ENCODE measurements around the gene GNPTAB. TPM values are rescaled to one million over a fixed set of nuclear protein-coding genes. Genes with fewer than 3 reads are reported as not detected.

The GNPTAB gene
- total RNA-seq, 1 experiment from 2014 or later, result 25.4 TPM

DNA sequence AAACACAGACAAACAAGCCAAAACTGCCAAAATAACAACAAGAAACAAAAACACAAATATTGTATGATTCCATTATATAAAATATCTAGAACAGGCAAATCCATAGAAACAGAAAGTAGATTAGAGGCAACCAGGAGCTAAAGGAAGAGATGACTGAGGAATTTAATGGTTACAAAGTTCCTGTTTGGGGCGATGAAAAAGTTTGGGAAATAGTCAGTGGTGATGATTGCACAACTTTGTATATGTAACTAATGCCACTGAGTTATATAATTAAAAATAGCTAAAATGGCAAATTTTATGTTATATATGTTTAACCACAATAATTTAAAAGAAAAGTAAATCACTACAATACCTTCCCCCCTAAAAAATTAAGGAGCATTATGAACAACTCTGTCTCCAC is 24.5 kb downstream of the GNPTAB start:
- Mint-ChIP-seq H3K9me3 (no peaks in the 10 kb centered on the region), H3K4me3 (no peak overlapping the region), H3K27me3 (ENCODE audit: low read depth) (no peaks in the 10 kb centered on the region), H3K4me1 (peaks cover 15% of the 10 kb centered on the region), H3K36me3 (no peaks in the 10 kb centered on the region), H3K27ac (no peak overlapping the region)
- TF ChIP-seq, protein P1, sequence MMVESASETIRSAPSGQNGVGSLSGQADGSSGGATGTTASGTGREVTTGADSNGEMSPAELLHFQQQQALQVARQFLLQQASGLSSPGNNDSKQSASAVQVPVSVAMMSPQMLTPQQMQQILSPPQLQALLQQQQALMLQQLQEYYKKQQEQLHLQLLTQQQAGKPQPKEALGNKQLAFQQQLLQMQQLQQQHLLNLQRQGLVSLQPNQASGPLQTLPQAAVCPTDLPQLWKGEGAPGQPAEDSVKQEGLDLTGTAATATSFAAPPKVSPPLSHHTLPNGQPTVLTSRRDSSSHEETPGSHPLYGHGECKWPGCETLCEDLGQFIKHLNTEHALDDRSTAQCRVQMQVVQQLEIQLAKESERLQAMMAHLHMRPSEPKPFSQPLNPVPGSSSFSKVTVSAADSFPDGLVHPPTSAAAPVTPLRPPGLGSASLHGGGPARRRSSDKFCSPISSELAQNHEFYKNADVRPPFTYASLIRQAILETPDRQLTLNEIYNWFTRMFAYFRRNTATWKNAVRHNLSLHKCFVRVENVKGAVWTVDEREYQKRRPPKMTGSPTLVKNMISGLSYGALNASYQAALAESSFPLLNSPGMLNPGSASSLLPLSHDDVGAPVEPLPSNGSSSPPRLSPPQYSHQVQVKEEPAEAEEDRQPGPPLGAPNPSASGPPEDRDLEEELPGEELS (CRISPR knock-in tag; IDR thresholded peaks at IDR 0.05), result no peak
- TF ChIP-seq ZNF219 (CRISPR knock-in tag; IDR thresholded peaks at IDR 0.05; ENCODE audit: borderline replicate concordance) (no peak), TP53 (CRISPR knock-in tag; IDR thresholded peaks at IDR 0.05) (no peak), ELF4 (CRISPR knock-in tag; IDR thresholded peaks at IDR 0.05; ENCODE audit: low read depth) (no peak), GRHL2 (CRISPR knock-in tag; IDR thresholded peaks at IDR 0.05; ENCODE audit: insufficient replicate concordance, severe bottlenecking) (no peak), NR2C2 (CRISPR knock-in tag; IDR thresholded peaks at IDR 0.05) (no peak), EMX1 (CRISPR knock-in tag; IDR thresholded peaks at IDR 0.05) (no peak), ZNF121 (CRISPR knock-in tag; IDR thresholded peaks at IDR 0.05) (no peak), NFYB (CRISPR knock-in tag; conservative IDR thresholded peaks at IDR 0.05; ENCODE audit: low read depth) (no peak), SP1 (CRISPR knock-in tag; conservative IDR thresholded peaks at IDR 0.05) (no peak)
- TF ChIP-seq, protein P2, sequence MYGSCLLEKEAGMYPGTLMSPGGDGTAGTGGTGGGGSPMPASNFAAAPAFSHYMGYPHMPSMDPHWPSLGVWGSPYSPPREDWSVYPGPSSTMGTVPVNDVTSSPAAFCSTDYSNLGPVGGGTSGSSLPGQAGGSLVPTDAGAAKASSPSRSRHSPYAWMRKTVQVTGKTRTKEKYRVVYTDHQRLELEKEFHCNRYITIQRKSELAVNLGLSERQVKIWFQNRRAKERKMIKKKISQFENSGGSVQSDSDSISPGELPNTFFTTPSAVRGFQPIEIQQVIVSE (CRISPR knock-in tag; IDR thresholded peaks at IDR 0.05; ENCODE audit: borderline replicate concordance), result no peak
- TF ChIP-seq, protein P3, sequence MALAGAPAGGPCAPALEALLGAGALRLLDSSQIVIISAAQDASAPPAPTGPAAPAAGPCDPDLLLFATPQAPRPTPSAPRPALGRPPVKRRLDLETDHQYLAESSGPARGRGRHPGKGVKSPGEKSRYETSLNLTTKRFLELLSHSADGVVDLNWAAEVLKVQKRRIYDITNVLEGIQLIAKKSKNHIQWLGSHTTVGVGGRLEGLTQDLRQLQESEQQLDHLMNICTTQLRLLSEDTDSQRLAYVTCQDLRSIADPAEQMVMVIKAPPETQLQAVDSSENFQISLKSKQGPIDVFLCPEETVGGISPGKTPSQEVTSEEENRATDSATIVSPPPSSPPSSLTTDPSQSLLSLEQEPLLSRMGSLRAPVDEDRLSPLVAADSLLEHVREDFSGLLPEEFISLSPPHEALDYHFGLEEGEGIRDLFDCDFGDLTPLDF (CRISPR knock-in tag; IDR thresholded peaks at IDR 0.05), result no peak
- TF ChIP-seq, protein P4, sequence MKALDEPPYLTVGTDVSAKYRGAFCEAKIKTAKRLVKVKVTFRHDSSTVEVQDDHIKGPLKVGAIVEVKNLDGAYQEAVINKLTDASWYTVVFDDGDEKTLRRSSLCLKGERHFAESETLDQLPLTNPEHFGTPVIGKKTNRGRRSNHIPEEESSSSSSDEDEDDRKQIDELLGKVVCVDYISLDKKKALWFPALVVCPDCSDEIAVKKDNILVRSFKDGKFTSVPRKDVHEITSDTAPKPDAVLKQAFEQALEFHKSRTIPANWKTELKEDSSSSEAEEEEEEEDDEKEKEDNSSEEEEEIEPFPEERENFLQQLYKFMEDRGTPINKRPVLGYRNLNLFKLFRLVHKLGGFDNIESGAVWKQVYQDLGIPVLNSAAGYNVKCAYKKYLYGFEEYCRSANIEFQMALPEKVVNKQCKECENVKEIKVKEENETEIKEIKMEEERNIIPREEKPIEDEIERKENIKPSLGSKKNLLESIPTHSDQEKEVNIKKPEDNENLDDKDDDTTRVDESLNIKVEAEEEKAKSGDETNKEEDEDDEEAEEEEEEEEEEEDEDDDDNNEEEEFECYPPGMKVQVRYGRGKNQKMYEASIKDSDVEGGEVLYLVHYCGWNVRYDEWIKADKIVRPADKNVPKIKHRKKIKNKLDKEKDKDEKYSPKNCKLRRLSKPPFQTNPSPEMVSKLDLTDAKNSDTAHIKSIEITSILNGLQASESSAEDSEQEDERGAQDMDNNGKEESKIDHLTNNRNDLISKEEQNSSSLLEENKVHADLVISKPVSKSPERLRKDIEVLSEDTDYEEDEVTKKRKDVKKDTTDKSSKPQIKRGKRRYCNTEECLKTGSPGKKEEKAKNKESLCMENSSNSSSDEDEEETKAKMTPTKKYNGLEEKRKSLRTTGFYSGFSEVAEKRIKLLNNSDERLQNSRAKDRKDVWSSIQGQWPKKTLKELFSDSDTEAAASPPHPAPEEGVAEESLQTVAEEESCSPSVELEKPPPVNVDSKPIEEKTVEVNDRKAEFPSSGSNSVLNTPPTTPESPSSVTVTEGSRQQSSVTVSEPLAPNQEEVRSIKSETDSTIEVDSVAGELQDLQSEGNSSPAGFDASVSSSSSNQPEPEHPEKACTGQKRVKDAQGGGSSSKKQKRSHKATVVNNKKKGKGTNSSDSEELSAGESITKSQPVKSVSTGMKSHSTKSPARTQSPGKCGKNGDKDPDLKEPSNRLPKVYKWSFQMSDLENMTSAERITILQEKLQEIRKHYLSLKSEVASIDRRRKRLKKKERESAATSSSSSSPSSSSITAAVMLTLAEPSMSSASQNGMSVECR (CRISPR knock-in tag; IDR thresholded peaks at IDR 0.05; ENCODE audit: borderline replicate concordance), result no peak
- TF ChIP-seq, protein P5, sequence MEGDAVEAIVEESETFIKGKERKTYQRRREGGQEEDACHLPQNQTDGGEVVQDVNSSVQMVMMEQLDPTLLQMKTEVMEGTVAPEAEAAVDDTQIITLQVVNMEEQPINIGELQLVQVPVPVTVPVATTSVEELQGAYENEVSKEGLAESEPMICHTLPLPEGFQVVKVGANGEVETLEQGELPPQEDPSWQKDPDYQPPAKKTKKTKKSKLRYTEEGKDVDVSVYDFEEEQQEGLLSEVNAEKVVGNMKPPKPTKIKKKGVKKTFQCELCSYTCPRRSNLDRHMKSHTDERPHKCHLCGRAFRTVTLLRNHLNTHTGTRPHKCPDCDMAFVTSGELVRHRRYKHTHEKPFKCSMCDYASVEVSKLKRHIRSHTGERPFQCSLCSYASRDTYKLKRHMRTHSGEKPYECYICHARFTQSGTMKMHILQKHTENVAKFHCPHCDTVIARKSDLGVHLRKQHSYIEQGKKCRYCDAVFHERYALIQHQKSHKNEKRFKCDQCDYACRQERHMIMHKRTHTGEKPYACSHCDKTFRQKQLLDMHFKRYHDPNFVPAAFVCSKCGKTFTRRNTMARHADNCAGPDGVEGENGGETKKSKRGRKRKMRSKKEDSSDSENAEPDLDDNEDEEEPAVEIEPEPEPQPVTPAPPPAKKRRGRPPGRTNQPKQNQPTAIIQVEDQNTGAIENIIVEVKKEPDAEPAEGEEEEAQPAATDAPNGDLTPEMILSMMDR (IDR thresholded peaks at IDR 0.05), result no peak
- TF ChIP-seq, protein P6, sequence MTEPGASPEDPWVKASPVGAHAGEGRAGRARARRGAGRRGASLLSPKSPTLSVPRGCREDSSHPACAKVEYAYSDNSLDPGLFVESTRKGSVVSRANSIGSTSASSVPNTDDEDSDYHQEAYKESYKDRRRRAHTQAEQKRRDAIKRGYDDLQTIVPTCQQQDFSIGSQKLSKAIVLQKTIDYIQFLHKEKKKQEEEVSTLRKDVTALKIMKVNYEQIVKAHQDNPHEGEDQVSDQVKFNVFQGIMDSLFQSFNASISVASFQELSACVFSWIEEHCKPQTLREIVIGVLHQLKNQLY (CRISPR knock-in tag; IDR thresholded peaks at IDR 0.05), result no peak
- DNase-seq (ENCODE audit: low spot score) (no peak), ATAC-seq (no peak)
- CTCF ChIA-PET, result interaction anchor here (1.2 kb wide), 1 partner anchor 24 kb away, joined by 4 read pairs; no protein-coding TSS in a partner anchor
- POLR2A ChIA-PET, result no interaction called here

All from WTC11 (cell line).